Urothelium cell line (cell line): ENCODE measurements around the gene PNKD.
"Not testable (repeated sequence)": the region's sequence is repeated elsewhere in the genome, so short reads cannot be mapped to it uniquely, and the experiment has no call there.

ENCODE experiments used
- DNase-seq: peaks from one replicate; pipeline ENCODE4 v3.0.0; 2011; ENCODE audit warnings: low spot score, mixed read lengths
- FAIRE-seq: peaks from 2 replicates; lab custom pipeline; 2011; peaks lifted over from hg19 to GRCh38; lab: Jason Lieb, UNC

PNKD gene

DNA sequence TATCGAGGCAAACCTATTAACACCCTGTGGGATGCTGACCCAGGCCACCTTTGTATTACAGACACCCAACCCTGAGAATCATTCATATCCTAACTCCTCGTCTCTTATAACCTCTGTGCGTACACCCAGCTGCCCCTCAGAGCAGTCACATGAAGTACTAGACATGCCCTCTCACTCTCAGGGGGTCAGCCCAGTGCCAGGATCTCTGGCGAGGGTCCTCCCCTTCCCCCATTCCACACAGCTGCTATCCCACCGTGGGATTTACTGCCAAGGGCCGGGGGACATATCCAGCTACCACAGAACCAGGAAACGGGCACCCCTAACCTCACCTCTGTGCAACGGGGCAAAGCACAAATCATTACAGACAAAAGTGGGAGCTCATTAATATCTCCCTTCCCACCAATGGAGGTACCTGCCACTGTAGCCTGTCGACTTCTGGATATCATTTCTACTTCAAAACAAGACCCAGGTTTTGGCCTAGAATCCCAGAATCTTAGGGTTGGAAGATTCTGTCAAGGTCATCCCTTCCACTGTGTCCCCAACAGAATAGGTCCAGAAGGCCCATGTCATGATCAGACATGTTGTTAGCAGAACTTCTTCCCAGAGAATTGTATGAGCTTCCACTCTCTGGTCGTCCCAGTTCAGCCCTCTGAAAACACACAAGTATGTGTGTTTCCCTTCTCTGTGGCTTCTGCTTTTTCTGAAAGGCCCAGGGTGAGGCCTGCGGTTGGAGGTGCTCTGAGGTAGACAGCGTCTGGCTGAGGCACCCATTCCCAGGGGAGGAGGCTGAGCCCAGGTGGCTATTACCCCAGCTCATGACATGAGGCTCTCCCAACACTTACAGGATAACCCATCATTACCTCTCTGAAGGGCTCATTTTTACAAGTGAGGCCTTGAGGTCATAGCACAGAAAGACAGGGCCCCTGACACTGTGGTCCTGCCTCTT lies 20.3 kb downstream of the PNKD start:
- DNase-seq (no peak), FAIRE-seq (no peak)

DNA sequence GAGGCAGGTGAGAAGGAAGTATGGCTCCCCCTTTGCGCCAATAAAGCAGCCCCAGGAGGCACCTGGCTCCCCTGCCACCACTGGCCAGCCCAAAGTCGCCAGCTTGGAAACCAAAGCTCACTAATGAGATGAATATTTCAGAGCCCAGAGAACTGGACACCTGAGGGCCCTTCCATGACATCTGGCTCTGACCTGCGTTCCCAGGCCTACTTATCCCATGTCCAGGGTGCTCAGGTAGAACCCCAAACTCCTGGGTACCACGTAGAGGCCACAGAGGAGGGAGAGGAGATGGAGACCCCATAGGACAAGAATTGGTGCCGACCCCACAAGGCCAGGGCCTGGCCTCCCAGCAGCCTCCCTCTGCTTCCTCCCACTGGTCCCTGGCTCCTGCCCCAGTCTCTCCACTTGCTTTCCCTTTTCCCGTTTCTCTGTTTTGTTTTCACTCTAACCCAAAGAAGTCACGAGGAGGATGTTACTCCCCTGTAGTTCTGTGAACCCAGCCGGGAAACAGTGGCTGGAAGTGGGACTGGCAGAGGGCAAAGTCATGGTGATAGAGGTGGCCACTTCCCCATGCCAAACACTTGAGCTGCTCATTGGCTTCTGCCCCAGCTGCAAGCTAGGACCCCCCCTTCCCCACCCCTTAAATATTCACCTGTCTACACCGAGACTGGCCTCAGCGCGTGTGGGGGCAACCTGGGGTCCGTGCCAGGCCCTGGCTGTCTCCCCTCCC lies 21.2 kb downstream of the PNKD start:
- DNase-seq, result no peak
- no peak for FAIRE-seq

GRCh38 chr2:218292048-218293014 lies 22.0 kb downstream of the PNKD start, which contains the start of gene TMBIM1:
TMBIM1 (minus strand) TSS chr2:218292503; CDS start chr2:218282141, 10,362 bp downstream.
- FAIRE-seq, result no peak
- peak; percentile 92 for DNase-seq

DNA sequence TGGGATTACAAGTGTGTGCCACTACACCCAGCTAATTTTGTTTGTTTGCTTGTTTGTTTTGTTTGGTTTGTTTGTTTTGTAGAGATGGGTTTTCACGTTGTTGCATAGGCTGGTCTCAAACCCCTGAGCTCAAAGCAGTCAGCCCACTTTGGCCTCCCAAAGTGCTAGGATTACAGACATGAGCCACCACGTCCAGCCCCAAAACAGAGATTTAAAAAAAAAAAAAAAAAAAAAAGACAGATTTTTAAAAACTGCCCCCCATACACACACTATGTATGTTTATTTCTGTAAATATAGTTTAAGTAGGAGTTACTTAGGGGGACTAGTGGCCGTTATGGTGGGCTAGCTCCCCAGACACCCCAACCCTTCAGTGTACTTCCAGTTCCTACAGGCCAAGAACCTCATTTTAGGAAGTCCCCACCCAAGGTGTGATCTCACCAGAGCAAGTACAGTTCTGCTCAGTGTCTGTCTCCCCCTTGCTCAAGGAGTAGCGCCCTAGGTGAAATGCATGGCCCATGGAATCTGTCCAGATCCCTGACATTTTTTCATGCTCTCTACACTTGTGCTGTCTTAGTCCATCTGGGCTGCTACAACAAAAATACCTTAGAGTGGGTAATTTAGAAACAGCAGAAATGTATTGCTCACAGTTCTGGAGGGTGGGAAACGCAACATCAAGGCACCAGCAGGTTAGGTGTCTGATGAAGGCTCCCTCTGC lies 23.6 kb downstream of the PNKD start:
- no peak for FAIRE-seq
- DNase-seq, result no peak

- DNase-seq (no peak), FAIRE-seq (no peak)
Observed at GRCh38 chr2:218294430-218295022, 24.2 kb downstream of the PNKD start.

GRCh38 chr2:218295029-218295428 lies 24.7 kb downstream of the PNKD start:
- no peak for FAIRE-seq
- no peak for DNase-seq

DNA sequence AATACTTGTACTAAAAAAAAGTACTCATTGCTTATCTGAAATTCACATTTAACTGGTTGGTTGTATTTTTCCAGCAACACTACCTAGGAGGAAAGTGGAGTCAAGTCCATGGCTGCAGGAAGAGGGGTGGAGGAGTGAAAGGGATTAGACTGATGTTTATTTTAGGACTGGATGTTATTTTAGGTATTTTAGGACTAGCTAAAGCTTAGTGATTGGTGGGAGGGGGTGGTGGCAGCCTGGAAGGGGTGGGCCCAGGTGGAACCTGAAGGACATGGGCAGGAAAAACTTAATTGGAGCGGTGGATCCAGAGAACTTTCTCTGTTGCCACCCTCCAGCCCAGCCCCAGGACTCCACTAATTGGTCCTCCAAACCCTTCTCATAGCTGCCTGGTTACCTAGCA lies 25.9 kb downstream of the PNKD start:
- no peak for FAIRE-seq
- no peak for DNase-seq

GRCh38 chr2:218296847-218297246 lies 26.5 kb downstream of the PNKD start:
- FAIRE-seq (no peak), DNase-seq (no peak)

DNA sequence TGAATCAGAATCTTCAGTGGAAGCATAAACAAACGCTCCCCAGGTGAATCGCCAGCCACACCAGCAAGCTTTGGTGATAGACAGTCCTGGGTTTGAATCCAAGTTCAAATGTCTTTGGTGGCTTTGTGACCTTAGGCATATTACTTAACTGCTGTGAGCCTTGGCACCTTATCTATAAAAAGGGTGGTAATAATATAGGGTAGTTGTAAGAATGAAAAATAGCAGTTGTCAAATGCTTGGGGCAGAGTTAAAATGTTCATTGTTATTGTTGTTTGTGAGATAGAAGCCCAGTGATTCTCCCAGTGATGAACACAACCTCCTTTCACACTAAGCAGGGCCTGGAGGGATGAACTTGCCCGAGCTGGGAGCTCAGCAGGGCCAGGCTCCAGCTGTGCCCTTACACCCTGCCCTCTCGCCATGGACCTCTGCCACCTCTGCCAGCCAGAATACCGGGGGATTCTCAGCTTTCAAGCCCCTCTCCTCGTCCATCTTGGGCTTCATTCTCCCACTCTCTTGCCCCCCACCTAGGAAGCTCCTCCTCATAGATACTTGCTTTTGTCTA lies 28.1 kb downstream of the PNKD start:
- DNase-seq, result no peak
- FAIRE-seq, result no peak

GRCh38 chr2:218300141-218300540 lies 29.8 kb downstream of the PNKD start:
- no peak for FAIRE-seq
- DNase-seq, result no peak

DNA sequence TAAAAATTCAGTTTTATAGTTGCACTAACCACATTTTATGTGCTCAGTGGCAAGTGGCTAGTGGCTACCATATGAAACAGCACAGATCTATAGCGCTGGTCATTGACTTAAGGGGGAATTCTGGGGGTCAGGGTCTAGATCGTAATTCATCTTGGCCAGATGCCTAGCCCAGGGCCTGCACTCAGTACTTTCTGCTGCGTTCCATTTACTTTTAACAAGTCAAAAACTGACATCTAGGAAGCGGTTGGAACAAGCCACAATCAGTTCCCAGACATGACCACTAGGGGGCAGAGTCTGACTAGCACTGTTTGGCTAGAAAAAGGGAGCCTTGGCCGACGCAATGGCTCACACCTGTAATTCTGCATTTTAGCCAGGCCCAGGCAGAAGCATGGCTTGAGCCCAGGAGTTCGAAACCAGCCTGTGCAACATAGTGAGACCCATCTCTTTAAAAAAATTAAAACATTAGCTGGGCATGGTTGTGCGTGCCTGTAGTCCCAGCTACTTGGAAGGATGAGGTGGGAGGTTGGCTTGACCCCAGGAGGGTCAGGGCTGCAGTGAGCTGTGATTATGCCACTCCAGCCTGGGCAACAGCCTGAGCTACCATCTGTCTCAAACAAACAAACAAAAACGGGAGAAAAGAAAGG lies 31.0 kb downstream of the PNKD start:
- DNase-seq (peak; percentile 67), FAIRE-seq (no peak)

GRCh38 chr2:218305383-218305782 lies 35.1 kb downstream of the PNKD start:
- no peak for DNase-seq
- FAIRE-seq, result no peak

DNA sequence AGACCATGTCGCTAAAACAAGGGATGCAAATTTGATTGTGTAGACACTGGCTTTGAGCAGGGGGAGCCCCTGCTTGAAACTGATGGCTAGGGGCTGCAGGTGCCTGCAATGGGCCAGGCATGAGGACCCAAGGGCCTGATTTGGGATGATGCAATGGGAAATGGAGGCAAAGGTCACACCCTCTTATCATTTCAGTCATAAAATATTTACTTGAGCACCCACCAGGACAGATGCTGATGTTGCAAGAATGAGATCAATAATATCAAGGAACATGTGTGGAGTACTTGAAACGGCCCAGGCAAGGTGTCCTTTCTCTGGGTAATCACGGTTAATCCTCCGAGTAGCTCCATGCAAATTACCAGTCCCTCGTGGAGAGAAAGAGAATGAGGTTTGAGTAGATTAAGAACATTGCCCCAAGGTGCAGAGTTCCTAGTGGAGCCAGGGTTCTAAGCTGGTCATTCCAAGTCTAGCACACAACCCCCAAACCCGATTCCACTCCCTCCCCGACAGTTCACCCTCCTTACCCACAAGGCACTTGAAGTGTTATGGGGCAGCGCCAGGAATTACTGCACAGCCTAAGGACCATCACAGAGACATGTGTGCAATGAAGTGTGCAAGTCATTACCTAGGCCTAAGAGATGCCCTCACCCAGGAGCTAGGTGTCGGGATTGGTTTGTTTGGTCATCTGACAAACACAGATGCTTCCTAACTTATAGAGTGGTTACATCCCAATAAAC lies 36.0 kb downstream of the PNKD start:
- DNase-seq (no peak), FAIRE-seq (no peak)

- DNase-seq, result no peak
- no peak for FAIRE-seq
Observed at GRCh38 chr2:218307415-218308090, 37.2 kb downstream of the PNKD start.

DNA sequence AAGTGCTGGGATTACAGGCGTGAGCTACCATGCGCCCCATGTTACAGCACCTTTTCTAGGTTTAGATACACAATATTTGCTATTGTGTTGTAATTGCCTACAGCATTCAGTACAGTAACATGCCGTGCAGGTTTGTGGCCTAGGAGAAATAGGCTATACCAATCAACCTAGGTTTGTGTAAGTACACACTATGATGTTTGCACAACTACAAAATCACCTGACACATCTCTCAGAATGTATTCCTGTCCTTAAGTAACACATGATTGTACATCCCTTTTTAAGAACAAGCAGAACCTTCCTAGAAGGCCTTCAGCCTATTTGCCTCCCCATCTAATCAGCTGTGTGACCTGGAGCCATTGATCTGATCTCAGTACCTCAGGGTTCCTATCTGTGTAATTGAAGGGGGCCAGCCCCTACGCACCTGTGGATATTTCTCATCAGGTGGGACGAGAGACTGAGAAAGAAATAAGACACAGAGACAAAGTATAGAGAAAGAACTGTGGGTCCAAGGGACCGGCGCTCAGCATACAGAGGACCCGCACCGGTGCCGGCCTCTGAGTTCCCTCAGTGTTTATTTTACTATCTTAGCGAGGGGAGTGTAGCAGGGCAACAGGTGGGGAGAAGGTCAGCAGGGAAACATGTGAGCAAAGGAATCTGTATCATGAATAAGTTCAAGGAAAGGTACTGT lies 40.7 kb downstream of the PNKD start:
- FAIRE-seq (no peak), DNase-seq (no peak)

GRCh38 chr2:218311541-218312266 lies 41.4 kb downstream of the PNKD start:
- not testable (repeated sequence) for DNase-seq, FAIRE-seq
